PC-3 (cell line): ENCODE data around the gene TMEM108. TPM values are rescaled to one million over a fixed set of nuclear protein-coding genes. Genes with fewer than 3 reads are reported as not detected.

Source experiments
- ATAC-seq: fragments of 200-7000 bp; cut with Tn5 transposase; 2 replicates; pipeline ENCODE4 v1.9.1; 2020; ENCODE audit warnings: mild to moderate bottlenecking, moderate library complexity
- BruUV-seq: library from RNA; stranded (reverse); fragments of 400-500 nt; replicated peaks from 2 replicates; lab custom pipeline; 2021; lab: Mats Ljungman, UMichigan
- CTCF ChIA-PET: fragments of 300-600 bp; sonication (Branson Sonifier 250); formaldehyde crosslinking; loops from one replicate; lab custom pipeline; 2022; ENCODE audit warnings: antibody characterized with exemption; lab: Charles Lee
- POLR2A ChIA-PET: fragments of 300-600 bp; sonication (Branson Sonifier 250); formaldehyde crosslinking; loops from one replicate; lab custom pipeline; 2022; ENCODE audit warnings: antibody characterized with exemption; ENCODE audit not compliant: unreplicated experiment; lab: Charles Lee
- DNase-seq: peaks from one replicate; pipeline ENCODE4 v3.0.0-alpha.2; 2015
- H2AFZ ChIP-seq: fragments of 300-600 bp; sonication (generic); 2 replicates; pipeline ENCODE4 v1.6.0; 2016; ENCODE audit warnings: antibody characterized with exemption, low read length
- H3F3A ChIP-seq: fragments of 300-600 bp; sonication (generic); one replicate; pipeline ENCODE4 v1.6.0; 2017; ENCODE audit warnings: antibody characterized with exemption, low read length, control low read depth, mild to moderate bottlenecking; ENCODE audit not compliant: unreplicated experiment
- H3K27ac ChIP-seq: fragments of 300-600 bp; sonication (generic); 2 replicates; pipeline ENCODE4 v1.5.1; 2016; ENCODE audit warnings: mild to moderate bottlenecking, low read length
- H3K27me3 ChIP-seq: fragments of 300-600 bp; sonication (generic); 2 replicates; pipeline ENCODE4 v1.6.1; 2016; ENCODE audit warnings: low read length, mixed read lengths
- H3K36me3 ChIP-seq: fragments of 300-600 bp; sonication (generic); 2 replicates; pipeline ENCODE4 v1.6.1; 2016; ENCODE audit warnings: low read depth, mixed run types, low read length, mixed read lengths
- H3K4me1 ChIP-seq: fragments of 300-600 bp; sonication (generic); 2 replicates; pipeline ENCODE4 v1.5.1; 2016; ENCODE audit warnings: low read length; ENCODE audit not compliant: insufficient read depth
- H3K4me2 ChIP-seq: fragments of 300-600 bp; sonication (generic); 2 replicates; pipeline ENCODE4 v1.6.0; 2016; ENCODE audit warnings: low read length
- H3K4me3 ChIP-seq: fragments of 300-600 bp; sonication (generic); 2 replicates; pipeline ENCODE4 v1.5.1; 2016; ENCODE audit warnings: mild to moderate bottlenecking, low read length, mixed read lengths
- H3K79me2 ChIP-seq: fragments of 300-600 bp; sonication (generic); 2 replicates; pipeline ENCODE4 v1.6.1; 2017; ENCODE audit warnings: low read length, mixed read lengths
- H3K9ac ChIP-seq: fragments of 300-600 bp; sonication (generic); 2 replicates; pipeline ENCODE4 v1.6.0; 2016; ENCODE audit warnings: mild to moderate bottlenecking, low read length
- H3K9me2 ChIP-seq: fragments of 300-600 bp; sonication (generic); replicated peaks from 2 replicates; pipeline ENCODE4 v1.6.1; 2016; ENCODE audit warnings: mixed run types, low read length, mixed read lengths
- H3K9me3 ChIP-seq: fragments of 300-600 bp; sonication (generic); 2 replicates; pipeline ENCODE4 v1.6.1; 2016; ENCODE audit warnings: low read length, mixed read lengths
- H4K20me1 ChIP-seq: fragments of 300-600 bp; sonication (generic); 2 replicates; pipeline ENCODE4 v1.6.1; 2016; ENCODE audit warnings: low read length, mixed read lengths
- CTCF ChIP-seq: fragments of 300-600 bp; sonication (generic); conservative IDR thresholded peaks from 2 replicates; pipeline ENCODE4 v1.5.1; 2017; ENCODE audit warnings: antibody characterized with exemption, low read depth, mild to moderate bottlenecking, low read length
- EZH2 ChIP-seq: fragments of 300-600 bp; sonication (generic); IDR thresholded peaks from one replicate; pipeline ENCODE4 v1.6.1; 2017; ENCODE audit warnings: antibody characterized with exemption, mild to moderate bottlenecking, low read length; ENCODE audit not compliant: unreplicated experiment
- EZH2phosphoT487 ChIP-seq: fragments of 300-600 bp; sonication (generic); IDR thresholded peaks from 2 replicates; pipeline ENCODE4 v1.6.1; 2018; ENCODE audit warnings: mild to moderate bottlenecking, antibody characterized with exemption, low read length, borderline replicate concordance
- intact Hi-C: fragments of 100-400 bp; cut with micrococcal nuclease; formaldehyde crosslinking; loops from 2 replicates; pipeline ENCODE4 v1.9.0; 2023
- total RNA-seq: library from RNA; depleted of rRNA; stranded (reverse); fragments of >200 nt; gene quantifications from 2 replicates; pipeline ENCODE4 v1.2.3, GENCODE V29; 2014

The TMEM108 gene
- total RNA-seq, 1 experiment from 2014 or later: not detected

DNA sequence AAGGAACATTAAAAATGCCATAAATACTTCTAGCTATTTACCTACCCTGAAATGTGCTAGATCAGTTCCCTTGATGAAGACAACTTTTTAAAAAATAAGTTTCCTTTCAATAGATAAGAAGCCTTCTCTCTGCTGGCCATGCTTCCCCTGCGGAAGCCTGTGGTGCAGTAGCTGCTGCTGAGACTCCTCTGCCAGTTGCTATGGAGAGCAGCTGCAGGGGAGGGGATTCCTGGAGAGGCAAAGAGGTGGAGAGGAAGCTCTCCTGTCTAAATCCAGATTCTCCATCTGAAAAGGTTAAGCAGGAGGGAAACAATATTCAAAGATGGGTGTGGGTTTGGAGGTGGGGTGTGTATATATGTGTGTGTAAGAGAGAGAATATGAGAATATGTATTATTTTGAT lies 291.9 kb downstream of the TMEM108 start:
- Histone ChIP-seq H2AFZ (no peak overlapping the region), H3K4me2 (no peak overlapping the region), H3K9me2 (no peaks in the 10 kb centered on the region), H3K36me3 (no peaks in the 10 kb centered on the region), H3K27me3 (peaks cover 37% of the 10 kb centered on the region), H3K9ac (no peak overlapping the region), H3K4me1 (no peaks in the 10 kb centered on the region), H3K27ac (no peak overlapping the region), H3F3A (no peaks in the 10 kb centered on the region), H3K9me3 (no peaks in the 10 kb centered on the region), H4K20me1 (no peaks in the 10 kb centered on the region), H3K4me3 (no peak overlapping the region), H3K79me2 (no peaks in the 10 kb centered on the region)
- ChIA-PET CTCF (no interaction called here), POLR2A (no interaction called here)
- DNase-seq (no peak), ATAC-seq (no peak)
- no peak for TF ChIP-seq EZH2phosphoT487
- TF ChIP-seq CTCF: no peak
- no peak for TF ChIP-seq EZH2
- intact Hi-C loops: no loop called here
- no TSS peak for BruUV-seq

DNA sequence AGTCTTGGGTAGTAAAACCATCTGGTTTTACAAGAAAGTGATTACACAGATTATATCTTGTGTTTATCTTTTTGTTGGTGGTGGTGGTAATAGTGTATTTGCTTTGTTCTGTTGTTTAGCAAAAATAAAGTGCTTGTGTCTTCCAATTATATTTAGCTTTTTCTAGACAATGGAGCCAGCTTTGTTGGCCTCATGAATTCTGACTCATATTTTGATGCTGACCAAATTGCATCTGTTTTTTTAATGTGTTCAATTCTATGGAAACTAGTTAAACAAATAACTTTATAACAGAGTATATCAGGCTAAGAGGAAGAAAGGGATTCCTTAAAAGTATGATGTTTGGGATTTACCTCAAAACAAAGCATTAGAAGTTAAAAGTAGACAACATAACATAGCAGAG lies 292.3 kb downstream of the TMEM108 start:
- Histone ChIP-seq H2AFZ (no peak overlapping the region), H3K4me2 (no peak overlapping the region), H3K4me1 (no peaks in the 10 kb centered on the region), H3K9me2 (no peaks in the 10 kb centered on the region), H3K9ac (no peak overlapping the region), H3K36me3 (no peaks in the 10 kb centered on the region), H3K27me3 (peaks cover 37% of the 10 kb centered on the region), H3K27ac (no peak overlapping the region), H4K20me1 (no peaks in the 10 kb centered on the region), H3F3A (no peaks in the 10 kb centered on the region), H3K9me3 (no peaks in the 10 kb centered on the region), H3K79me2 (no peaks in the 10 kb centered on the region), H3K4me3 (no peak overlapping the region)
- ChIA-PET CTCF (no interaction called here), POLR2A (no interaction called here)
- intact Hi-C loops: no loop called here
- DNase-seq: no peak
- TF ChIP-seq EZH2phosphoT487 (no peak), EZH2 (no peak), CTCF (no peak)
- no peak for ATAC-seq
- no TSS peak for BruUV-seq

- ChIA-PET CTCF (no interaction called here), POLR2A (no interaction called here)
- H3K27ac ChIP-seq: no peak overlapping the region
- no peaks in the 10 kb centered on the region for H3K79me2 ChIP-seq
- H3K4me2 ChIP-seq: no peak overlapping the region
- H3K9me3 ChIP-seq: no peaks in the 10 kb centered on the region
- H4K20me1 ChIP-seq: no peaks in the 10 kb centered on the region
- no peak overlapping the region for H2AFZ ChIP-seq
- no peaks in the 10 kb centered on the region for H3F3A ChIP-seq
- no peaks in the 10 kb centered on the region for H3K4me1 ChIP-seq
- no peaks in the 10 kb centered on the region for H3K9me2 ChIP-seq
- no peak overlapping the region for H3K4me3 ChIP-seq
- no TSS peak for BruUV-seq
- TF ChIP-seq EZH2: no peak
- H3K36me3 ChIP-seq: no peaks in the 10 kb centered on the region
- ATAC-seq (no peak), DNase-seq (no peak)
- intact Hi-C loops: no loop called here
- H3K9ac ChIP-seq: no peak overlapping the region
- H3K27me3 ChIP-seq: peaks cover 28% of the 10 kb centered on the region; the same call in 1 of the 2 replicates
These were observed 316.5 kb downstream of the TMEM108 start for GRCh38 chr3:133354721-133355120.
